ENCODE measurements around the gene ADAMTS12. TPM values are rescaled to one million over a fixed set of nuclear protein-coding genes. Genes with fewer than 3 reads are reported as not detected.
"Not testable (repeated sequence)": the region's sequence is repeated elsewhere in the genome, so short reads cannot be mapped to it uniquely, and the experiment has no call there.

ADAMTS12 gene
- total RNA-seq, 1 donor from 2014 or later = 1.7 TPM

- no peak for DNase-seq (ENCODE audit: low spot score)
Observed at GRCh38 chr5:33530183-33531036, 361.4 kb downstream of the ADAMTS12 start.

- DNase-seq (ENCODE audit: low spot score) = no peak
Observed at GRCh38 chr5:33527696-33528095, 364.1 kb downstream of the ADAMTS12 start.

- no peak for DNase-seq (ENCODE audit: low spot score)
Observed at GRCh38 chr5:33526755-33527154, 365.0 kb downstream of the ADAMTS12 start.

GRCh38 chr5:33524476-33524875 lies 367.3 kb downstream of the ADAMTS12 start:
- no peak for DNase-seq (ENCODE audit: low spot score)

GRCh38 chr5:33523208-33523771 lies 368.5 kb downstream of the ADAMTS12 start:
- no peak for DNase-seq (ENCODE audit: low spot score)

- DNase-seq (ENCODE audit: low spot score) = no peak
Observed at GRCh38 chr5:33516421-33516820, 375.4 kb downstream of the ADAMTS12 start.

GRCh38 chr5:33515366-33515765 lies 376.4 kb downstream of the ADAMTS12 start:
- not testable (repeated sequence) for DNase-seq (ENCODE audit: low spot score)

- no peak for DNase-seq (ENCODE audit: low spot score)
Observed at GRCh38 chr5:33513462-33514185, 378.2 kb downstream of the ADAMTS12 start.

- DNase-seq (ENCODE audit: low spot score) = no peak
Observed at GRCh38 chr5:33509036-33509435, 382.8 kb downstream of the ADAMTS12 start.

GRCh38 chr5:33507426-33507825 lies 384.4 kb downstream of the ADAMTS12 start:
- DNase-seq (ENCODE audit: low spot score) = no peak

- DNase-seq (ENCODE audit: low spot score) = no peak
Observed at GRCh38 chr5:33504570-33504969, 387.2 kb downstream of the ADAMTS12 start.

- DNase-seq (ENCODE audit: low spot score) = no peak
Observed at GRCh38 chr5:33501899-33502298, 389.9 kb downstream of the ADAMTS12 start.

- no peak for DNase-seq (ENCODE audit: low spot score)
Observed at GRCh38 chr5:33501260-33501659, 390.5 kb downstream of the ADAMTS12 start.

GRCh38 chr5:33494466-33494865 lies 397.3 kb downstream of the ADAMTS12 start:
- no peak for DNase-seq (ENCODE audit: low spot score)

GRCh38 chr5:33491941-33492340 lies 399.8 kb downstream of the ADAMTS12 start:
- DNase-seq (ENCODE audit: low spot score) = no peak

- no peak for DNase-seq (ENCODE audit: low spot score)
Observed at GRCh38 chr5:33490071-33490665, 401.6 kb downstream of the ADAMTS12 start.

- DNase-seq (ENCODE audit: low spot score) = no peak
Observed at GRCh38 chr5:33489481-33490067, 402.2 kb downstream of the ADAMTS12 start.

GRCh38 chr5:33488558-33489355 lies 403.0 kb downstream of the ADAMTS12 start:
- DNase-seq (ENCODE audit: low spot score) = no peak

- DNase-seq (ENCODE audit: low spot score) = no peak
Observed at GRCh38 chr5:33487236-33487635, 404.6 kb downstream of the ADAMTS12 start.

GRCh38 chr5:33482335-33482734 lies 409.5 kb downstream of the ADAMTS12 start:
- no peak for DNase-seq (ENCODE audit: low spot score)

GRCh38 chr5:33480876-33481275 lies 410.9 kb downstream of the ADAMTS12 start:
- DNase-seq (ENCODE audit: low spot score) = no peak
